Stimulated activated CD4-positive, alpha-beta T cell treated with anti-CD3 and anti-CD28 coated beads, TNF-alpha, amount 100 ng/mL, for 24 hours (primary cell): ENCODE results near the gene TDRD7.

ENCODE experiments used
- DNase-seq, 3 experiments: peaks; one replicate each; pipeline ENCODE4 v3.0.0-alpha.2; 2020; ENCODE audit warnings: low read depth in 3 of 3

TDRD7 gene

DNA sequence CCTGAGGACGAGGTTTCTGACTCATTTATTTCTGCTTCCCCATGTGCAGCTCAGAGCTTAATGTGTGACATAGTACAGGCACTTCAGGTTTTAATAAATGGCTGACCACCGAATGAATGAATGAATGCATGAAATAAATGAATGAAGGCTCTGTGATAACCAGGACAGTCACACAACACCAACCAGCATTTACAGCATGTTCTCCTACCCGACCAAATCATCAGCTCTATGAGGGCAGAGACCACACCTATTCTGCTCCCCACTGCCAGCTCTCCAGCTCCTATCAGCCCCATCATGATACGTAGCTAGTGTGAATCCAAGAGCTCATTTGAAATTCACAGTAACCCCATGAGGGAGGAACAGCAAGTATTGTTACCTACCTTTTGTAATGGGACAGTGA, 94.4 kb downstream of the TDRD7 start:
- no peak for DNase-seq

GRCh38 chr9:97506787-97507186, 94.9 kb downstream of the TDRD7 start:
- DNase-seq, result no peak

DNA sequence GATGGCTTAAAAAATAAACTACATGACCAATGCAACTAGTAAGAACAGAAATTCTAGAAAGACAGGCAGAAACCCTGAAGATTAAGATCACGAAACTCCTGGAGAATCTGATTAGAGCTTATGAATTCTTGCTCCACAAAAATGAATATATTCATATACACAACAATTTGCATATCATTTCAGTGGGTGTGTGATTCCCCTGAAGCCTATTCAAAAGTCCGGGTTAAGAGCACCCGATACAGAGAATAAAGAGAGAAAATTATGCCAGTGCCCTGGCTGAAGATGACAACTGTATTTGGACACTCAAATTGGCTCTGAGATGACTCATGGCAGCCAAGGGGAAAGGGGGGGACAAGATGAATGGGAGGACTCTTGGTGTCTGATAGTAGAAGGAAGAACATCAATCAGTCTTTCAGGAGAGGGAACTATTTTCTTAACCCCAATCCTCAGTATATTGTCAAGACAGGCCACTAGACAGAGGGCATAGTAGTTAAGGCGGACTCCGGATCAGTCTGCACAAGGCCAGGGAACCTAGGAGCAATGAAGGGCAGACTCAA, 95.6 kb downstream of the TDRD7 start:
- no peak for DNase-seq

DNA sequence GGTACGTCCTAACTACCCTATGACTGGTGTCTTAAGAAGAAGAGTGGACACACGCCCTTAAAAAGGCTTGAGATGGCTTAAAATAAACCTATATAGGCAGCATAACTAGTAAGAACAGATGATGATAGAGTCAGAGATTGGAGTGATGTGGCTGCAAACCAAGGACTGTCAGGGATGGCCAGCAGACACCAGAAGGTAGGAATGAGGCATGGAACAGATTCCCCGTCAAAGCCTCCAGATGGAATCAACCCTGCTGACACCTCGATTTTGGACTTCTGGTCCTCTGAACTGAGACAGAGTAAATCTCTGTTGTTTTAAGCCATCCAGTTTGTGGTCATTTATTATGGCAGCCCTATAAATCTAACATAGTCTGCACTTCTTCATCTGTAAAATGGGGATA, 97.0 kb downstream of the TDRD7 start:
- DNase-seq, result no peak

DNA sequence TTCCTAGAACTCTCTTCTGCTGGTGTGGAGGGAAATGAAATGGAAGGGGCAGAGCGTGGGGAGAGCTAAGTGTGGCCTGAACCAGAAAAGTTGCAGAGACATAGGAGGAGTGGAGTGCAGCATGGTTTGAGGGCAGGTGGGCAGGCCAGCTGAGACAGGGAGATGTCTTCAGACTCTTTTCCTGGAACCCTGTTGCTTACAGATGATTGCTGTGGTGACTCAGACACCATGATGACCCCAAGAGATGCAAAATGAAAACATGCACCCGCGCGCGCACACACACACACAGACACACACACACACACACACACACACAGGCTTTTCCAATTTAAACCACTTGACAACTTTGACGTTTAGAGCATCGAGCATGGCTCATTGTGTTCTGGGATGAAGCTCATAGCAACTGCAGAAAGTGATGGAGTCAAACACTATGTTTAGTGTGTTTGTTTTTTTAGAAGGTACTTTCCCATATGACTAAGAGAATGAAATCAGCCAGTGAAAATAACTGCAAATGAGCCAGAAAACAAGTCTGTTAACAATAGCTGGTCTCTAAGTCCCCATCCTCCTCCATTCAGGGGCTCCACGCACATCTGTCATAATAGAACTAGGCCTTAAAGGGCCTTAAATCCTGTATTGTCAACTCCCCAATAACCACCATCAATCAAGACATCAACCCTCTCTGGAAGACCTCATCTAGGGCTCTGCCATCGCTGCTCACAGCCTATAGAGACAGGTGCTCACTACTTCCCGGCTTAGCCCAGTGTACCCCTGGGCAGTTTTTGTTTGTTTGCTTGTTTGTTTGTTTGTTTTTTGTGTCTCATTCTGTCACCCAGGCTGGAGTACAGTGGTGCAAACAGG, 99.1 kb downstream of the TDRD7 start:
- DNase-seq, result no peak

GRCh38 chr9:97511655-97512427, 99.9 kb downstream of the TDRD7 start:
- DNase-seq, result no peak

GRCh38 chr9:97512966-97513560, 101.2 kb downstream of the TDRD7 start:
- DNase-seq, result no peak

GRCh38 chr9:97514531-97514930, 102.6 kb downstream of the TDRD7 start:
- DNase-seq, result no peak

DNA sequence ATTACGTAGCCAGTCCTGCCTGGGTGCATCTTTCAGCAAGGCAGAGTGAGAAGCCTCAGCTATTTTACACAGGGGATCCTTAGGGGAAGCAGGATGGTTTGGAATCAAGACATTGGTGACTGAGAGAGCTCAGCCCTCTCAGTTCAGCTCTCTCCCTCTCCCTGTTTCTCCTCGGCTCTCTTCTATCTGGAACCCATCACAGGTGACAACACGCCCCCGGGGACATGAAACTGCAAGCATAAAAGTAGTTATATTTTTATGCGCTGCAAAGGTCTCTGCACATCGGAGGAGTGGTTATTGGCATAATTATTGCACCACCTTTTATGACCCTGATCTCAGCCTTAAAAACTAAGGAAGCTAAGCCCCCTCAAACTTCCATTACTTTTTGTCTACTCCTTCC, 103.8 kb downstream of the TDRD7 start:
- DNase-seq, result no peak

- no peak for DNase-seq
These were observed 104.2 kb downstream of the TDRD7 start for GRCh38 chr9:97516111-97516510.

GRCh38 chr9:97517331-97518089, 105.6 kb downstream of the TDRD7 start:
- DNase-seq, result no peak

DNA sequence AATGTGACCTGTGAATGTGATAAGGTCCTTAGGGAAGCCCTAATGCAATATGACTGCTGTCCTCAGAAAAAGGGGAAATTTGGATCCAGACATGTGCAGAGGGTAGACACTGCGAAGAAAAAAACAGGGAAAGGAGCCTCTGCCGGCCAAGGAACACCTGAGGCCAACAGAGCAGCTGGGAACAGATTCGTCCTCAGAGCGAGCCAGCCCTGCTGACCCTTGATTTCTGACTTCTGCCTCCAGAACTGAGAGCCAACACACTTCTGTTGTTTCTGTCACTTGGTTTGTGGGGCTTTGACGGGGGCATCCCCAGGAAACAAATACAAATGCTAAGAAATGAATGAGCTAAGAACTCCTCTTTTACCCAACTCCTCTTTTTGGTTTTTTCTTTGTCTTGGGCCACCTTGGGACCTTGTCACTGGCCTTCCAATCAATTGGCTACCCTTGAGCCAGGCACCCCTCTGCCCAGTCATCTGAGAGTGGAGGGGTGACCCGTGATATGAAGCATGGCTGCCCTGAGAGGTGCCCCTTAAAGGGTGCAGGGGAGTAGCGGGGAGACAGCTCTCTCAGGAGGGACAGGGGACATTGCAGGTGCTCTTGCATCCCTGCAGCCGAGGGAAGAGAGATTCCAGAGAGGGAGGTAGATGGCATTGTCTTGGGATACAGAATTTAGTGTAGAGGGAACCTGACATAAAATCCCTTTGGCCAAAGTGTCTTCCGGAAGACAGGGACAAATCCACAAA, 106.4 kb downstream of the TDRD7 start:
- no peak for DNase-seq

- no peak for DNase-seq
These were observed 107.0 kb downstream of the TDRD7 start for GRCh38 chr9:97518909-97519307.

GRCh38 chr9:97519441-97519970, 107.6 kb downstream of the TDRD7 start:
- no peak for DNase-seq

GRCh38 chr9:97521576-97522333, 109.9 kb downstream of the TDRD7 start:
- no peak for DNase-seq

DNA sequence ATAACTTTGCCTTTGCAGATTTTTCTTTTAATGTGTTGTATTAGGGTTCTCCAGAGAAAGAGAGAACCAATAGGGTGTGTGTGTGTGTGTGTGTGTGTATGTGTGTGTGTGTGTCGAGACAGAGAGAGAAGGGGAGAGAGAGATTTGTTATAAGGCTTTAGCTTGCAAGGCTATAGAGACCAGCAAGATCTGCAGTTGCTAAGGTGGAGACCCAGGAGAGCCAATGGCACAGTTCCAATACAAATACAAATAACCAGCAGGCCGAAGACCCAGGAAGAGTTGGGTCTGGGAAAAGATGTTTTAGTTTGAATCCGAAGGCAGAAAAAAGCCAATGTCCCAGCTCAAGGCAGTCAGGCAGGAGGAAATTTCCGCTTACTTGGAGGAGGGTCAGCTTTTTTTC, 112.5 kb downstream of the TDRD7 start:
- no peak for DNase-seq

DNA sequence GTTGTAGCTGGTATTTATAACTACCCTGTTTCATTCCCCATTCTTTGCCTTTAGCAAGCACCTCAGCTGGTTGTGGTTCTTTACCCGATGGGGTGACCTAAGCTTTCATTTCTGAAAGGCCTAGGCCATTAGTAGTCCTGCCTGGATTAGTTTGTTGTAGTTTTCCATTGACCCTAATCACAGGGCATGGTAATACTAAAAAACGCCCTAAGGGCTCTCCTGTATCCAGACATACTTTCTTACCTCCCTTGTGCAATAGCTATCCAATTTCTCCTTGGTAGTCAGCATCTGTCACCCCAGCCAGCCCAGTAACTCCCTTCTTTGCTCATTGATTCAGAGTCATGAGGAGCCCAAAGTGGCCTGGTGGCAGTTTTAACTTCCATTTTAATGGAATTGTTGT, 113.6 kb downstream of the TDRD7 start:
- DNase-seq, result no peak

DNA sequence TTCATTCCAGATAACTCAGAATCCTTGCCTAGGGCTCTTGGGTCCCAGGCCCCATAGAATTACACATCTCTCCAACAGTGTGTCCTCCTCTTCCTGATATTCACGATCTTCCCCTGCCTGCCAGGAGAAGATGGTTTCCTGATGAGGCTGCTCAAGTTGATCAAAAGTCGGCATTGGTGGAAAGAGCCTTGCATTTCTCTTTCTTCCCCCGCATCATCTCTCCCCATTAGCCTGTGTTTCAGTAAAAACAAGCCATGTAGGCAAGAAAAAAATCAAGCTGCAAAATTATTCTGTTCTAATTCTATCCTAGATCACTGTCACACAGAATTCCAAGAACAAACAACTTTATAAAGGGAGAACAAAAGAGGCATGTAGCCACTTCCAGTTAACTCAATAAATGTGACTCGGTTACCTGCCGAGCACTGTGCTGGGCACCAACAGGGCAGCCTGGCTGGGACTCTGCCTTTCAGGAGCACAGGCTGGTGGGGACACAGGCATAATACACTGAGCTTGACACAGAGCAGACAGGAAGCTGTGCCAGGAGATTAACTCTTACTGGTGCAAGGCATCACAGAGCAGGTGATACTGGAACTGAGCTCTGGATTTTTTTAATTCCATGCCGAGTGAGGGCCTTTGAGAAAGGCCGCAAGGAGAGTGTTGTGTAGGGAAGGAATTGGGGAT, 115.1 kb downstream of the TDRD7 start:
- no peak for DNase-seq
